ENCODE measurements around the gene CCR5. TPM values are rescaled to one million over a fixed set of nuclear protein-coding genes. Genes with fewer than 3 reads are reported as not detected.

The CCR5 gene
- total and polyA plus RNA-seq, 9 of the 15 experiments (the other 6 are each of a cell fraction or from before 2014, with no cell fraction given): not detected

GRCh38 chr3:46400846-46401245 lies 30.1 kb downstream of the CCR5 start:
- no peak overlapping the region for H3K9ac ChIP-seq (ENCODE audit: insufficient read depth in 1 of 2, low read depth in 2 of 2, low read length in 2 of 2)
- POLR2A ChIA-PET: interaction anchor here (1.3 to 1.7 kb wide), 2 partner anchors 8 to 46 kb away, joined by 3 to 7 read pairs; partner anchors contain the start of gene CCR2
- no peaks in the 10 kb centered on the region for H3K79me2 ChIP-seq (ENCODE audit: control insufficient read depth, insufficient read depth, low read length)
- no peak overlapping the region for H3K27ac ChIP-seq (ENCODE audit: extremely low read depth, low read depth, low read length)
- in situ Hi-C loops (cut with MboI) (loop anchor here (25.0 kb wide), 1 partner anchor 1364 kb away; the partner anchor contains the start of gene CLEC3B), intact Hi-C loops (cut with micrococcal nuclease) (no loop called here)
- no peak overlapping the region for H3K4me3 ChIP-seq
- peaks cover 16 to 41% of the 10 kb centered on the region in 2 experiments for H3K4me1 ChIP-seq (replicated peaks in 1 of 2; ENCODE audit: control insufficient read depth in 2 of 2, insufficient read depth in 2 of 2, low read length in 2 of 2)
- no peaks in the 10 kb centered on the region for H4K20me1 ChIP-seq (replicated peaks; ENCODE audit: control insufficient read depth, insufficient read depth, low read length)
- FAIRE-seq (no peak), DNase-seq (ENCODE audit: extremely low read depth in 1 of 4, low spot score in 3 of 4) (no peak), ATAC-seq (no peak)
- H3K36me3 ChIP-seq (ENCODE audit: control insufficient read depth, insufficient read depth, low read length): no peaks in the 10 kb centered on the region
- no peaks in the 10 kb centered on the region for H3K9me1 ChIP-seq (ENCODE audit: control insufficient read depth, insufficient read depth, low read length)
- H3K9me3 ChIP-seq (replicated peaks; ENCODE audit: control insufficient read depth, insufficient read depth, low read depth, low read length): no peaks in the 10 kb centered on the region
- 19% methylated on average over 5 of the region's 5 CpGs for WGBS (ENCODE audit: insufficient coverage, low coverage, missing lambda C conversion rate)
- H3K27me3 ChIP-seq (ENCODE audit: control insufficient read depth in 2 of 2, insufficient read depth in 2 of 2, low read length in 2 of 2): peaks cover 0 to 10% of the 10 kb centered on the region in 2 experiments; a peak in 2 of 5 replicates
- H2AFZ ChIP-seq (ENCODE audit: low read depth, low read length): no peak overlapping the region
- no peak overlapping the region for H3K4me2 ChIP-seq (ENCODE audit: insufficient read depth, low read length)
- CTCF ChIA-PET (ENCODE audit: low intra/inter-chr PET ratio): no interaction called here
- BruUV-seq (replicated peaks): no TSS peak
- TF ChIP-seq ZNF512 (tag; IDR thresholded peaks at IDR 0.05) (peak; percentile 51; the same call in 1 of the 2 replicates), USF2 (CRISPR knock-in tag; IDR thresholded peaks at IDR 0.05) (no peak), ZNF644 (tag; IDR thresholded peaks at IDR 0.05; ENCODE audit: low read depth) (no peak), MEIS2 (IDR thresholded peaks at IDR 0.05; ENCODE audit: partially characterized antibody) (peak; percentile 73), MIER1 (IDR thresholded peaks at IDR 0.05; ENCODE audit: low read depth) (no peak), ZBTB8A (IDR thresholded peaks at IDR 0.05; ENCODE audit: partially characterized antibody) (no peak), BRD4 (IDR thresholded peaks at IDR 0.05) (0 out of 2 replicates have a peak, but pooled peaks have one; percentile 43), ZNF121 (CRISPR knock-in tag; conservative IDR thresholded peaks at IDR 0.05) (no peak), EGR1 (conservative IDR thresholded peaks at IDR 0.05) (peak; percentile 39), GATAD2B (IDR thresholded peaks at IDR 0.05; ENCODE audit: borderline replicate concordance) (no peak)

Data from K562 (cell line).